Measurements from ENCODE around the gene NPC2. TPM values are rescaled to one million over a fixed set of nuclear protein-coding genes. Genes with fewer than 3 reads are reported as not detected.

NPC2 gene
- total RNA-seq, 1 donor from 2014 or later, result 670 TPM

- H3K27me3 ChIP-seq (ENCODE audit: low read depth), result no peaks in the 10 kb centered on the region
- no peaks in the 10 kb centered on the region for H3K9me3 ChIP-seq
- intact Hi-C loops (cut with DNase I), result no loop called here
- no peak for ATAC-seq
- H3K4me3 ChIP-seq, result no peak overlapping the region
- H3K36me3 ChIP-seq, result peaks cover 9% of the 10 kb centered on the region
- H3K4me1 ChIP-seq, result peaks cover 10% of the 10 kb centered on the region
- DNase-seq, result no peak
- TF ChIP-seq CTCF (IDR thresholded peaks at IDR 0.05), result no peak
- no peak overlapping the region for H3K27ac ChIP-seq
Measured at GRCh38 chr14:74465335-74465734, 27.8 kb downstream of the NPC2 start.

- DNase-seq (no peak), ATAC-seq (no peak)
- H3K27me3 ChIP-seq (ENCODE audit: low read depth), result no peaks in the 10 kb centered on the region
- H3K4me3 ChIP-seq, result no peak overlapping the region
- intact Hi-C loops (cut with DNase I), result no loop called here
- H3K36me3 ChIP-seq, result peaks cover 5% of the 10 kb centered on the region
- peaks cover 4% of the 10 kb centered on the region for H3K4me1 ChIP-seq
- H3K27ac ChIP-seq, result no peak overlapping the region
- H3K9me3 ChIP-seq, result no peaks in the 10 kb centered on the region
- TF ChIP-seq CTCF (IDR thresholded peaks at IDR 0.05), result no peak
Measured at GRCh38 chr14:74464785-74465184, 28.3 kb downstream of the NPC2 start.

- Histone ChIP-seq H3K9me3 (no peaks in the 10 kb centered on the region), H3K4me1 (no peaks in the 10 kb centered on the region), H3K36me3 (no peaks in the 10 kb centered on the region), H3K4me3 (no peak overlapping the region), H3K27ac (no peak overlapping the region), H3K27me3 (ENCODE audit: low read depth) (no peaks in the 10 kb centered on the region)
- ATAC-seq (no peak), DNase-seq (no peak)
- TF ChIP-seq CTCF (IDR thresholded peaks at IDR 0.05), result no peak
- intact Hi-C loops (cut with DNase I), result no loop called here
Measured at GRCh38 chr14:74463697-74464096, 29.4 kb downstream of the NPC2 start.

- no peak overlapping the region for H3K27ac ChIP-seq
- H3K36me3 ChIP-seq, result no peaks in the 10 kb centered on the region
- ATAC-seq, result peak; percentile 73 to 74
- intact Hi-C loops (cut with DNase I), result no loop called here
- TF ChIP-seq CTCF (IDR thresholded peaks at IDR 0.05), result no peak
- no peaks in the 10 kb centered on the region for H3K9me3 ChIP-seq
- H3K27me3 ChIP-seq (ENCODE audit: low read depth), result no peaks in the 10 kb centered on the region
- no peak for DNase-seq
- no peaks in the 10 kb centered on the region for H3K4me1 ChIP-seq
- no peak overlapping the region for H3K4me3 ChIP-seq
Measured at GRCh38 chr14:74462993-74463392, 30.1 kb downstream of the NPC2 start.

- Histone ChIP-seq H3K4me1 (no peaks in the 10 kb centered on the region), H3K27ac (no peak overlapping the region), H3K27me3 (ENCODE audit: low read depth) (no peaks in the 10 kb centered on the region), H3K4me3 (no peak overlapping the region), H3K9me3 (no peaks in the 10 kb centered on the region), H3K36me3 (no peaks in the 10 kb centered on the region)
- no peak for ATAC-seq
- intact Hi-C loops (cut with DNase I), result no loop called here
- no peak for TF ChIP-seq CTCF (IDR thresholded peaks at IDR 0.05)
- DNase-seq, result no peak
Measured at GRCh38 chr14:74459976-74460375, 33.1 kb downstream of the NPC2 start.

Measured in lower lobe of right lung (tissue), 2 donors.